Measurements from ENCODE around the gene COMT.
"Not testable (repeated sequence)": the region's sequence is repeated elsewhere in the genome, so short reads cannot be mapped to it uniquely, and the experiment has no call there.

The COMT gene

GRCh38 chr22:19909350-19910179 lies 32.0 kb upstream of the COMT start:
- peak; percentile 78 for DNase-seq

- DNase-seq: no peak
Observed at GRCh38 chr22:19910180-19910744, 31.3 kb upstream of the COMT start.

- no peak for DNase-seq
Observed at GRCh38 chr22:19911540-19912270, 29.9 kb upstream of the COMT start.

DNA sequence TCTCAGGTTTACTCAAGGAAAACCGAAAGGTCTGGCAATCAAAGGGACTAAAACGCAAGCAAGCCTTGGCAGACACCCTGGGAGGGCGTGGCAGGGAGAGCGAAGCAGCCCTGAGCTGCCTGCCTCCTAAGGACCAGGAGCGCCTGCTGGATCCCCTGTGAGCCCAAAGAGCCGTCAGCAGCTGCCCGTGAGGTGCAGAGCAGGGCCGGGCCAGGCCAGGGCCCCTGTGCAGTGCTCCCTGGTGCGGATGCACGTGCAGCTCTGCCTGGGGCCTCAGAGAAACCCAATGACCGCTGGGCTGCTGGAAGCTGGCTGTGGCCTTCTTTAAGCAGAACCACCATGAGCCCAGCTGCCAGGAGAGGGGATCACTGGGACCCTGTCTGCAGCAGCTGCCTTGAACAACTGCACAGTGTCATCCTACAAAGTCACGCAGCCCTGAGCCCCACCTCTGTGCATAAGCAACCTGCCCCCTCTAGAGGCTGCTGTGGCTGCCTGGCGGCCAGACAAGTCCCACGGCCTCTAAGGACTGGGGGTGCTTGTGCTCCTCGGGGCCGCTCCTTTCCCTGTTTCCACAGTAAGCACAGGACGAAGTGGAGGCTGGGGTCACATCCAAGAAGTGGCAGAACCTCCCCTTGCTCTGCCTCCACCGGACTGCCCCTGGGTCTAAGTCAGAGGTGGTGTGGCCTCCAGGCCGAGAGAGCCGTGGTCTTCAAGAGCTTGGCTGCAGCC lies 29.1 kb upstream of the COMT start:
- no peak for DNase-seq

DNA sequence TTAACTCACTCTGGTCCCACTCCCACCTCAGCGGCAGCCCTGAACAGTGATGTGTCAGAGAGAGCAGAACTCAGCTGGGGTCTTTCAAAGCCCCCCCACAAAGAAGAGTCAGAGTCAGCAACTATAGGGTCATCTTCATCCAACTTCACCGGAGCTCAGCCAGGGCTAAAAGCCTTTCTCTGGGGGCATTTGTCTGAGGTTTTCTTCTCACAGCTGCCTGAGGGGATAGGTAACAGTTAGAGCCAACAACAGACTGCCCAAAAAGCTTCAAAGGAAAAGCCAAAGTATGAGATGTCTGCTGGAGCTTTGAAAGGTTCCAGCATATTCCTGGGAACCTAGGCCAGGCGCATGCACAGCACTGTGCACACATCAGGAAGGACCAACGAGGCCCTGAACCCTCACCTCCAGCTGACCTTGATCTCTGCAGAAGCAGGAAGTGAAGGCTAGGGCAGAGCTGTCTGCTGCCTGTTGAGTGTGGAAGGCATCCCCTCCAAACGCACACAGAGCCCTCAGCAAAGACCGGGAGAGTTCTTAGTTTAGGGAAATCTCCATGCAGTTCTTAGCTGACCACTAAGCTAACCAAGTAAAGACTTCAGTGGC lies 28.1 kb upstream of the COMT start:
- DNase-seq: no peak

DNA sequence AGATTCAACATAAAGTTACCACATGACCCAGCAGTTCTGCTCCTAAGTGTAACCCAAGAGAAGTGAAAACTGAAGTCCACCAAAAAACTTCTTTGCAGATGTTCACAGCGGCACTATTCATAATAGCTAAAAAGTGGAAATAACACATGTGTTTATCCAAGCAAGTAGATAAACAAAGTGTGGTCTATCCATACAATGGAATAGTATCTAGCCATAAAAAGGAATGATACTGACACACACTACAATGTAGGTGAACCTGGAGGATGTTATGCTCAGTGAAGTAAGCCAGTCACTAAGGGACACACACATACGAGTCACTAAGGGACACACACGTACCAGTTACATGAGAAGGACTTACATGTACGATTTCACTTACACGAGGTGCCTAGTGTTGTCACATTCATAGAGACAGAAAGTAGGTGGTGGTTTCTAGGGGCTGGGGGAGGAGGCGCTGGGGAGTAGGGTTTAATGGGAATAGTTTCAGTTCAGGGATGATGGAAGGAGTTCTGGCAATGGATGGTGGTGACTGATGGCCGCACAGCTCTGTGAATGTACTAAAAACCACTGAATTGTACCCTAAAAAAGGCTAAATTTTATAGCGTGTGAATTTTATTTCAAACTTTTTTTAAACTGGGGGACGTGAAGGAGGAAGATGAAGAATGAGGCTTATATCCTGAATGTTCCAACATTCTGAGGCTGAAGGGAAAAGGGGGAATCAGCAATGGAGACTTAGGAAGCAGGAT lies 27.2 kb upstream of the COMT start:
- no peak for DNase-seq

- no peak for DNase-seq
Observed at GRCh38 chr22:19915287-19915954, 26.2 kb upstream of the COMT start.

DNA sequence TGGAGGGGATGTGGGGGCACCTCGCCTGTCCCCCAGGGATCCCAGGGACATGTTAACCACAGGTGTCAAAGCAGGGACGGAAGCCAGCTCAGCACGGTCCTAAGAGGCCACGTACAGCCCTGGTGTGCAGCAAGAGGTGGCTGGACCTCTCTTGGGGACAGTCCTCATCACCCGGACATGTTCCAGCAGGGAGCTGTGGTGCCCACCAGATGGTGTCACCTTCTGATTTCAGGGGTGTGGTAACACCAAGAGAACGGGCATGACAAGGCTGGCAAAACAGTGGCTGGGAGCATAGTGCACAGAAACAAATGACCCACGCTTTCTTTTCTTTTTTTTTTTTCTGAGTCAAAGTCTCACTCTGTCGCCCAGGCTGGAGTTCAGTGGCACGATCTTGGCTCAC lies 25.6 kb upstream of the COMT start:
- DNase-seq: no peak

- DNase-seq: no peak
Observed at GRCh38 chr22:19916941-19917340, 24.6 kb upstream of the COMT start.

DNA sequence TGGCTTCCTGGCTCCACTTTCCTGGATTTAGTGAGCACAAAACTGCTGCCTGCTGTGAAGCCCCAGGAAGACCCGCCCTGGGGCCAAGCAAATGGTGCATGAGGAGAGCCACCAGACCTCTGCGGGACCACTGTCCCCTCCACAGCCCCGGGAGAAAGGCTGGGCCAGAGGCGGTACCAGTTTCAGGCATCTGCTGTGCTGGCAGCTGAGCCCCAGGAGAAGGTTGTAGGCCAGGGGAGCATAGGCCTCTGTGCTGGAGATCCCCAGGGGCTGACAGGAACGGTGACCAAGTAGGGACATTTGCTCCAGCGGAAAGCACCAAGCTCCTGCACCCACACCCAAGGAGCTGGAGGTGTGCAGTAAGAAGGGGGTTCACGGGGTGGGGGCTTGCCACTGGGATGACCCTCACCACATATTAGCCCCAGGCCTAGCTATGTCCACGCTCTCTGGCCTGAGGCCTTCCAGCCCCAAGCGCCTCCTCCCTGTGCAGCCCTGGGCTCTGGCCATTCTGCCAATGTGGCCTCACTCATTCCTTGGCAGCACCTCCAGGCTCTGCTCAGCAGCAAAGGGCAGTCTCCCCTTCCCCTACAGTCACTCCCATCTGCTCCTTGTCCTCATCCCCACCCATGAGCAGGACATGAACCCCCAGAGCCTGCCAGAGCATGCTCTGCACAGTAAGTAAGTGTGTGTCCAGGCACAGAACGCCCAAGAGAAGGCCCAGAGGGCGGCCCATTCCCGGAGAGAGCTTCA lies 24.0 kb upstream of the COMT start:
- DNase-seq: no peak

DNA sequence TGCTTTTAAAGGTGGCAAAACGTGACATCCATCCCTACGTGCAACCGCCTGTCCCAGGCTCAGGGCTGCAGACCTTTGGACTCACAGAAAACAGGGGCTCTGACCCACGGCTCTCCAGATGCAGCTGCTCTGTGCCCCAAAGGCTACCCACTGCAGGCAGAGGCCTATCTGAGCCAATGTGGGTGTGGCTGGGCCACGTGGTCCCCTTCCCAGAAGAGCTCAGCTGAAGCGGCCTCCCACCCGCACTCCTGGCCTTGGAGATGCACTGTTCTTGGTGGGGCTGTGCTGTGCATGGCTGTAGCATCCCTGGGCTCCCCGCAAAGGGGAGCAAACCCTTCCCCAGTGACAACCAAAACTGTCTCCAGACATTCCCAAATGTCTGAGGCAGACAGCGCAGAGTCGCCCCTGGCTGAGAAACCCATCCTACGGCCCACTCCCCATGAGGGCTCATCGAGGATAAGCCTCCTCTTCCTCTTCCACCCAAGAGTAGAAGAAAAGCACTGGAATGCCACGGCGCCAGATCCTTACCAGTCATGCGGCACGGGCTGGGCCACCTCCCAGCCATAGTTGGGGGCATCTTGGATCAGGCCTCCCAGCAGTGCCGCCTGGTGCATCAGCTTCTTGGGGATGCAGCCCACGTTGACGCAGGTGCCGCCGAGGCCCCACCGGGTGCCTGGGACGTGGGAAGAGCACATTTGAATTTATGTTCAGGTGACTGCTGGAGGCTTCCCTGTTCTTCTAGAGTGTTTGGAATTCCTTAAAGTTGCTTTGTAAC lies 23.1 kb upstream of the COMT start:
- no peak for DNase-seq

DNA sequence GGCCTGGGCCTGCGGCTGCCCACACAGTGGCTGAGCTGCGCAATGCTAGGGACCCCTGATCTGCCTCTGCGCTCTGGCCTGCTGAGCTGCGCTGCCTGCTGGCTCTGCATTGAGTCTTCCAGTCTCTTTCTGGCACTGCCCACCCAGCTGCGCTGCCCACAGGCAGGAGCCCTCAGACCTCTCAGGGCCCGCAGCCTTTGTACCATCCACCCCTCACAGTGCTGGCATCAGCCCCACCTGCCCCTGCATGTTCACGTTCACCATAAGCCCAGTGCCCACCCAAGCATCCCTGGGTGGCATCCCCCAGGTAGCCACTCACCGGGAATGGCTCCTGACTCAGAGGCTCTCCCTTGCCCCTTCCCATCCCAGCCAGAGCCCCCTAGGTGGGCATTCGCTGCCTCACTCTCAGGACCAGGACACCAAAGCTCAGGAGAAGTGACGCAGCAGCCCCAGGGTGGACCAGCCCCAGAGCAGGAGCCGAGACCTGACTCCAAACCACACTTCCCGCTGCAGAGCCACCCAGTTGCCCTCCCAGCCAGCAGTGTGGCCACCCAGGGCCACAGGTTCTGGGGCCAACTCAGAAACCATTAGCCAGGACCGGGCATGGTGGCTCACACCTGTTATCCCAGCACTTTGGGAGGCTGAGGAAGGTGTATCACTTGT lies 21.7 kb upstream of the COMT start:
- DNase-seq: no peak

DNA sequence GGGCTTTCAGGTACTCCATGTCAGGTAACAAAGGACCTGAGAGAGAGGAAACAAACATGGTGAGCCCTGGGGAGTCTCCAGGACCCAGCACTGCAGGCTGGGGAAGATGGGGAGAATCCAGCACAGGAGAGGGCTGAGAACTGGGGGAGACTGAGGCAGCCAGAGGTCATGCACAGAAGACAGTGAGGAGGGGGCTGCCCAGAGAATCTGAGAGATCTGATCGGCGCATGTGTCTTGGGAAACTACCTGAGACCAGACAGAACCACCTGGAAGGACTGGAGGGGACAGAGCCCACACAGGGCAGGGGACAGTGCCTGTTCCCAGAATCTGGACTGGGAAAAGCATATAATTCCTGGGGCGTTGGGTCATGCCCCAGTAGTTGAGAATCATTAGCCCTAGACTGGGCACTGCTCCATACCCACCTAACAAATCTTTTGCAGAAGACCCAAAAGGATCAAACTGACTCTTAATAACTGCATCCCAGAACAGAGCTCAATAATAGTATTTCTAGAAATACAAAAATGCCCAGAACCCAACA lies 20.0 kb upstream of the COMT start:
- DNase-seq: no peak

GRCh38 chr22:19923914-19924513 lies 17.6 kb upstream of the COMT start:
- DNase-seq: no peak

GRCh38 chr22:19926028-19926427 lies 15.5 kb upstream of the COMT start:
- DNase-seq: not testable (repeated sequence)

- DNase-seq: no peak
Observed at GRCh38 chr22:19927696-19928095, 13.9 kb upstream of the COMT start.

DNA sequence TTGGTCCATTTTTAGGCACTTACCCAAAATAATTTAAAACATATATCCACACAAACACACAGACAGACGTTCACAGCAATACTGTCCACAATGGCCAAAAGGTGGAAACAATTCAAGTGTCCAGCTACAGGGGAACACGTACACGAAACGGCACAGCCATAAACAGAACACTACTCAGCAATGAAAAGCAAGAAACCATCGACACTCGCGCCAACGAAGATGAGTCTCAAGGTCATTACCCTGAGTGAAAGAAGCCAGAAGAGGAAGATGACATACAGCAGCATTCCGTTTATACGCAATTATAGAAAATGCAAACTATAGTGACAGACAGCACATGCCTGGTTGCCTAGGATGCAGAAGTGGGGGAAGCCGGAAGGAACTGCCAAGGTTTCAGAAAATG lies 13.4 kb upstream of the COMT start:
- no peak for DNase-seq

Data from midbrain (tissue), 1 donor.